ENCODE data around the gene PBX1. TPM values are rescaled to one million over a fixed set of nuclear protein-coding genes. Genes with fewer than 3 reads are reported as not detected.

PBX1 gene
- total RNA-seq, 2 experiments from 2014 or later: not detected

GRCh38 chr1:164607351-164607750, 48.4 kb downstream of the PBX1 start:
- DNase-seq: no peak
- H3K36me3 Mint-ChIP-seq (ENCODE audit: low read depth): no peaks in the 10 kb centered on the region
- no peak for TF ChIP-seq CTCF (IDR thresholded peaks at IDR 0.05)
- H3K4me3 Mint-ChIP-seq: no peak overlapping the region
- peaks cover 4% of the 10 kb centered on the region for H3K27me3 Mint-ChIP-seq
- intact Hi-C loops (cut with micrococcal nuclease): no loop called here
- CTCF ChIA-PET: no interaction called here
- no peak overlapping the region for H3K27ac Mint-ChIP-seq
- H3K9me3 Mint-ChIP-seq: no peaks in the 10 kb centered on the region
- no peaks in the 10 kb centered on the region for H3K4me1 Mint-ChIP-seq (ENCODE audit: low read depth)
- POLR2A ChIA-PET: no interaction called here
- ATAC-seq: no peak

- Mint-ChIP-seq H3K36me3 (ENCODE audit: low read depth) (no peaks in the 10 kb centered on the region), H3K27ac (no peak overlapping the region), H3K9me3 (no peaks in the 10 kb centered on the region), H3K4me3 (no peak overlapping the region), H3K4me1 (ENCODE audit: low read depth) (no peaks in the 10 kb centered on the region), H3K27me3 (peaks cover 2% of the 10 kb centered on the region)
- no peak for TF ChIP-seq CTCF (IDR thresholded peaks at IDR 0.05)
- no peak for ATAC-seq
- ChIA-PET CTCF (no interaction called here), POLR2A (interaction anchor here (0.7 kb wide), 1 partner anchor 31 kb away, joined by 5 read pairs; no protein-coding TSS in a partner anchor)
- intact Hi-C loops (cut with micrococcal nuclease): no loop called here
- no peak for DNase-seq
Measured at GRCh38 chr1:164608651-164609057, 49.7 kb downstream of the PBX1 start.

DNA sequence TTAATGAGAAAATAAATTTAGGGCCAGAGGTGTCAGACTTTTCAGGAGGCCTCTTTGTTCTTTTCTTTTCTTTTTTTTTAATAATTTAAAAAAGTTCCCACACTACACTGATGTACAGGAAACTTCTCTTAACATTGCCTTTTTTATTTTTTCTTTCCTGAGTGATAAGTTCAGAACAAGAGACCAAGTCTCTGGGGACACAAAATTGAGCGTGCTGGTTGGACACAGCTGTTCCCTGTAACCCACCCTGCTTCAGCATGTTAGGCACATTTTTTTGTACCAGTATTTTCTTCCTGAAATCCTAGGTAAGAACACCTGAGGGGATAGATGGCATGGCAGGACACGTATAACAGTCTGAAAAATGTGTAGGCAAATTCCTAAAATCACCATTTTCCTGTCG, 50.1 kb downstream of the PBX1 start:
- DNase-seq (no peak), ATAC-seq (no peak)
- CTCF ChIA-PET: no interaction called here
- H3K36me3 Mint-ChIP-seq (ENCODE audit: low read depth): no peaks in the 10 kb centered on the region
- H3K27me3 Mint-ChIP-seq: peaks cover 2% of the 10 kb centered on the region
- no peak overlapping the region for H3K27ac Mint-ChIP-seq
- no peak overlapping the region for H3K4me3 Mint-ChIP-seq
- H3K9me3 Mint-ChIP-seq: no peaks in the 10 kb centered on the region
- H3K4me1 Mint-ChIP-seq (ENCODE audit: low read depth): no peaks in the 10 kb centered on the region
- intact Hi-C loops (cut with micrococcal nuclease): no loop called here
- POLR2A ChIA-PET: interaction anchor here (0.7 kb wide), 1 partner anchor 31 kb away, joined by 5 read pairs; no protein-coding TSS in a partner anchor
- no peak for TF ChIP-seq CTCF (IDR thresholded peaks at IDR 0.05)

DNA sequence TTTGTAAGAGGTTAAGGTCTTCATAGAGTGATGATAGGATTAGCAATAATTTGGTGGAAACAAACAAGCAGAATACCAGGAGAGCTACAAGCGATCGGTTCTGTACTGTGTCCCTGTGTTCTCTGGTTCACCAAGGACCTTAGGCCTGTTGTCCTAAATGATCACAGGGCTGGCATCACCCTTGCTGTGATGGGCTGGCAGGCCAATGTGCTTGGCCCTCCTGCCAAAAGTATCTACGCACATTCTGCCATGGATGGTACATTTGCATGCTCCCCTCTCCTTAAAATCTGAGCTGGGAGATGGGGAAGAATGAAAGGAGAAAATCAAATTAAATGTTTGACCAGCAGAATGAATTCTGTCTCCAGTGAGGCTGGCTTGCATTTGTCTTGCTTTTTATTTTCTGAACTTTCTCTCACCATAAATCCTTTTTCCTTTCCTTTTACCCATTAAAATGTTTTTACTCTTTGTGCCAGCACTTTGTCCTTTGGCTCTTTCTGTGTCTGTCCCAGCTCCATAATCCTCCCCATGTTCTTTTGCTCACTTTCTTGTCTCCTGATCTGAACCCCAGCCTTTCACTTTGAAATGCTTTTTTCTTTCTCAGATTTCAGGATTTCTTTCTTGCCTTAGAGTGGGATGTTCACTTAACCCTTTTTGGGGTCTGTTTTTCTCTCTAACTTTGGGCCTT, 51.7 kb downstream of the PBX1 start:
- H3K27ac Mint-ChIP-seq: no peak overlapping the region
- ChIA-PET CTCF (no interaction called here), POLR2A (no interaction called here)
- no peaks in the 10 kb centered on the region for H3K4me1 Mint-ChIP-seq (ENCODE audit: low read depth)
- DNase-seq (no peak), ATAC-seq (no peak)
- H3K9me3 Mint-ChIP-seq: no peaks in the 10 kb centered on the region
- intact Hi-C loops (cut with micrococcal nuclease): no loop called here
- no peaks in the 10 kb centered on the region for H3K36me3 Mint-ChIP-seq (ENCODE audit: low read depth)
- TF ChIP-seq CTCF (IDR thresholded peaks at IDR 0.05): no peak
- no peaks in the 10 kb centered on the region for H3K27me3 Mint-ChIP-seq
- H3K4me3 Mint-ChIP-seq: no peak overlapping the region

GRCh38 chr1:164611754-164612642, 53.0 kb downstream of the PBX1 start:
- ATAC-seq: no peak
- ChIA-PET POLR2A (no interaction called here), CTCF (no interaction called here)
- no peak for DNase-seq
- H3K27me3 Mint-ChIP-seq: no peaks in the 10 kb centered on the region
- TF ChIP-seq CTCF (IDR thresholded peaks at IDR 0.05): no peak
- H3K27ac Mint-ChIP-seq: no peak overlapping the region
- no peaks in the 10 kb centered on the region for H3K4me1 Mint-ChIP-seq (ENCODE audit: low read depth)
- H3K9me3 Mint-ChIP-seq: no peaks in the 10 kb centered on the region
- no peak overlapping the region for H3K4me3 Mint-ChIP-seq
- intact Hi-C loops (cut with micrococcal nuclease): no loop called here
- H3K36me3 Mint-ChIP-seq (ENCODE audit: low read depth): no peaks in the 10 kb centered on the region

Measured in activated CD8-positive, alpha-beta T cell treated with anti-CD3 and anti-CD28 coated beads for 36 hours (primary cell).